ENCODE measurements around the gene PIGV.

The PIGV gene

GRCh38 chr1:26787706-26788514, at the start of gene PIGV:
Gene PIGV (plus strand): TSS chr1:26787950. CDS start chr1:26790816, 2,866 bp downstream.
- DNase-seq (ENCODE audit: low spot score) (peak; percentile 95), FAIRE-seq (peak; percentile 17)

- no peak for DNase-seq (ENCODE audit: low spot score)
- no peak for FAIRE-seq
Observed at GRCh38 chr1:26739329-26739914, 48.3 kb upstream of the PIGV start.

- FAIRE-seq (no peak), DNase-seq (ENCODE audit: low spot score) (no peak)
Observed at GRCh38 chr1:26740023-26740634, 47.6 kb upstream of the PIGV start.

- DNase-seq (ENCODE audit: low spot score) (no peak), FAIRE-seq (no peak)
Observed at GRCh38 chr1:26740952-26741351, 46.8 kb upstream of the PIGV start.

GRCh38 chr1:26743426-26744059, 44.2 kb upstream of the PIGV start:
- no peak for FAIRE-seq

GRCh38 chr1:26744075-26744959, 43.4 kb upstream of the PIGV start:
- DNase-seq (ENCODE audit: low spot score) (peak; percentile 77), FAIRE-seq (no peak)

More at GRCh38 chr1:26743426-26744059, 44.2 kb upstream of the PIGV start:
- DNase-seq (ENCODE audit: low spot score): no peak

GRCh38 chr1:26745191-26745590, 42.6 kb upstream of the PIGV start:
- DNase-seq (ENCODE audit: low spot score): no peak
- no peak for FAIRE-seq

GRCh38 chr1:26747048-26747447, 40.7 kb upstream of the PIGV start:
- no peak for FAIRE-seq
- DNase-seq (ENCODE audit: low spot score): no peak

- FAIRE-seq (no peak), DNase-seq (ENCODE audit: low spot score) (no peak)
Observed at GRCh38 chr1:26748351-26748750, 39.4 kb upstream of the PIGV start.

- FAIRE-seq (no peak), DNase-seq (ENCODE audit: low spot score) (no peak)
Observed at GRCh38 chr1:26749458-26749857, 38.3 kb upstream of the PIGV start.

- DNase-seq (ENCODE audit: low spot score) (no peak), FAIRE-seq (no peak)
Observed at GRCh38 chr1:26750428-26750827, 37.3 kb upstream of the PIGV start.

- FAIRE-seq: no peak
- DNase-seq (ENCODE audit: low spot score): no peak
Observed at GRCh38 chr1:26752519-26752918, 35.2 kb upstream of the PIGV start.

GRCh38 chr1:26754086-26754874, 33.5 kb upstream of the PIGV start:
- FAIRE-seq: no peak
- DNase-seq (ENCODE audit: low spot score): no peak

GRCh38 chr1:26758358-26758757, 29.4 kb upstream of the PIGV start:
- no peak for FAIRE-seq
- DNase-seq (ENCODE audit: low spot score): no peak

GRCh38 chr1:26759531-26759930, 28.2 kb upstream of the PIGV start:
- DNase-seq (ENCODE audit: low spot score) (no peak), FAIRE-seq (no peak)

- DNase-seq (ENCODE audit: low spot score) (no peak), FAIRE-seq (no peak)
Observed at GRCh38 chr1:26761217-26761616, 26.5 kb upstream of the PIGV start.

- no peak for DNase-seq (ENCODE audit: low spot score)
- FAIRE-seq: no peak
Observed at GRCh38 chr1:26767714-26768113, 20.0 kb upstream of the PIGV start.

GRCh38 chr1:26768755-26769154, 19.0 kb upstream of the PIGV start:
- FAIRE-seq (no peak), DNase-seq (ENCODE audit: low spot score) (no peak)

GRCh38 chr1:26771285-26771642, 16.5 kb upstream of the PIGV start:
- DNase-seq (ENCODE audit: low spot score): no peak
- no peak for FAIRE-seq

GRCh38 chr1:26771643-26772321, 16.0 kb upstream of the PIGV start:
- FAIRE-seq (peak; percentile 77), DNase-seq (ENCODE audit: low spot score) (peak; percentile 89)

All from urothelium cell line (cell line).